Right lobe of liver (tissue), 6 donors: ENCODE results near the gene ZER1. TPM values are rescaled to one million over a fixed set of nuclear protein-coding genes. Genes with fewer than 3 reads are reported as not detected.

Experiments used
- ATAC-seq, 4 donors: fragments of 200-7000 bp; cut with Tn5 transposase; one replicate each; pipeline ENCODE4 v1.9.1; 2020; ENCODE audit warnings: mild to moderate bottlenecking in 4 of 4, moderate library complexity in 4 of 4
- DNase-seq, 3 donors: peaks; one replicate each; pipeline ENCODE4 v3.0.0-alpha.2; 2020
- H3K27ac ChIP-seq, 3 donors: fragments of 200-600 bp; one replicate each; pipeline ENCODE4 v1.8.0; 2022
- H3K27me3 ChIP-seq, 2 donors: fragments of 200-600 bp; one replicate each; pipeline ENCODE4 v1.8.0; 2022
- H3K36me3 ChIP-seq, 4 donors: fragments of 200-600 bp; sonication (generic) in 1 of 4; one replicate each; pipeline versions ENCODE4 v1.5.1 to v1.8.0; 2017 to 2022; ENCODE audit warnings: control low read depth in 1 of 4
- H3K4me1 ChIP-seq, 4 donors: fragments of 200-600 bp; sonication (generic) in 1 of 4; one replicate each; pipeline versions ENCODE4 v1.5.1 to v1.8.0; 2017 to 2022; ENCODE audit warnings: control low read depth in 1 of 4
- H3K4me3 ChIP-seq, 3 donors: fragments of 200-600 bp; one replicate each; pipeline ENCODE4 v1.8.0; 2022
- H3K9me3 ChIP-seq, 4 donors: fragments of 200-600 bp; sonication (generic) in 1 of 4; one replicate each; pipeline versions ENCODE4 v1.5.1 to v1.8.0; 2017 to 2022; ENCODE audit warnings: control low read depth in 1 of 4
- POLR2A ChIP-seq: fragments of 450-650 bp; IDR thresholded peaks from one replicate; pipeline ENCODE4 v1.6.1; 2017; ENCODE audit warnings: antibody characterized with exemption, mild to moderate bottlenecking
- WGBS: methylation state at CpG from one replicate; pipeline ENCODE4 v1.1.6; 2018; ENCODE audit warnings: low coverage, low lambda C conversion rate; ENCODE audit not compliant: insufficient coverage; ENCODE audit errors: missing lambda C conversion rate; 5-methylcytosine and 5-hydroxymethylcytosine counted together
- intact Hi-C, 2 donors: fragments of 100-400 bp; cut with DNase I; formaldehyde crosslinking; loops; one replicate each; pipeline versions ENCODE4 v1.11.2 to v1.14.1; 2022
- small RNA-seq, 2 experiments: library from RNA; depleted of rRNA; stranded (forward); fragments of <200 nt; gene quantifications; one replicate each; pipeline ENCODE3, GENCODE V24; 2016
- total RNA-seq, 6 experiments: library from RNA; depleted of rRNA in 2 of 6; stranded (reverse); fragments of >200 nt in 2 of 6; fragmentation: NEBNext Ultra II Directional in 3 of 6; extraction: Animal tissue kit (Norgen Biotek cat#: 25700) in 3 of 6; gene quantifications; one replicate each; pipeline versions ENCODE4 v1.1.0 to v1.2.4, GENCODE V29; 2016 to 2023
- TF ChIP-seq, protein P1 (sequence below), 4 donors: fragments of 200-600 bp in 3 of 4; fragments of 450-650 bp in 1 of 4; IDR thresholded peaks; one replicate each; pipeline versions ENCODE4 v1.5.1 to v1.8.0; 2016 to 2022; ENCODE audit warnings: antibody characterized with exemption in 4 of 4, mild to moderate bottlenecking in 2 of 4
- donor health status: DM: no; HTN: yes; CAD: no.
- donor health status: DM: no; HTN: no; CAD: no.
- donor health status: DM: no; HTN: no; CAD: no.
- donor health status: DM: no; HTN: yes; CAD: no.
- donor health status: DM: no; HTN: yes; CAD: no.

Gene ZER1
- total RNA-seq, 6 experiments from 2014 or later, result 13.4 to 21.8 (median 16.0) TPM

DNA sequence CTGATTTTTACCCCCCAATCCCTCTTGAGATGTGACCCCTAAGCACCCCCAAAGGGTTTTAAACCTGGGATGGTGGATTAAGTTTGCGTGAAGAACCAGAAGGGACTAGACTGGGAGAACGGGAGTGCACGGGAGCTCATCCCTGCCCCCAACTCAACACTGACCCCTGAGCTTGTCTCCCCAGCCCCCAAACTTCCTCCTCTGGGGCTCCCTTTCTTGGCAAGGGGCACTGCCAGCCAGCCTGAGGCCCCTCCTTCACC lies 87.7 kb downstream of the ZER1 start:
- ATAC-seq, result peak; percentile 1 to 11 (median 8)
- Histone ChIP-seq H3K27me3 (no peaks in the 10 kb centered on the region), H3K27ac (peak overlapping the region; percentile 85 to 89 (median 88)), H3K36me3 (no peaks in the 10 kb centered on the region), H3K4me1 (peaks cover 0 to 25% (median 7%) of the 10 kb centered on the region in 4 donors), H3K9me3 (no peaks in the 10 kb centered on the region), H3K4me3 (peak overlapping the region; percentile 62 to 74 (median 70))
- DNase-seq, result no peak
- intact Hi-C loops, result no loop called here
- WGBS, result 0% methylated on average over 3 of the region's 3 CpGs
- TF ChIP-seq, protein P1, sequence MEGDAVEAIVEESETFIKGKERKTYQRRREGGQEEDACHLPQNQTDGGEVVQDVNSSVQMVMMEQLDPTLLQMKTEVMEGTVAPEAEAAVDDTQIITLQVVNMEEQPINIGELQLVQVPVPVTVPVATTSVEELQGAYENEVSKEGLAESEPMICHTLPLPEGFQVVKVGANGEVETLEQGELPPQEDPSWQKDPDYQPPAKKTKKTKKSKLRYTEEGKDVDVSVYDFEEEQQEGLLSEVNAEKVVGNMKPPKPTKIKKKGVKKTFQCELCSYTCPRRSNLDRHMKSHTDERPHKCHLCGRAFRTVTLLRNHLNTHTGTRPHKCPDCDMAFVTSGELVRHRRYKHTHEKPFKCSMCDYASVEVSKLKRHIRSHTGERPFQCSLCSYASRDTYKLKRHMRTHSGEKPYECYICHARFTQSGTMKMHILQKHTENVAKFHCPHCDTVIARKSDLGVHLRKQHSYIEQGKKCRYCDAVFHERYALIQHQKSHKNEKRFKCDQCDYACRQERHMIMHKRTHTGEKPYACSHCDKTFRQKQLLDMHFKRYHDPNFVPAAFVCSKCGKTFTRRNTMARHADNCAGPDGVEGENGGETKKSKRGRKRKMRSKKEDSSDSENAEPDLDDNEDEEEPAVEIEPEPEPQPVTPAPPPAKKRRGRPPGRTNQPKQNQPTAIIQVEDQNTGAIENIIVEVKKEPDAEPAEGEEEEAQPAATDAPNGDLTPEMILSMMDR (IDR thresholded peaks at IDR 0.05), result no peak
- no peak for TF ChIP-seq POLR2A

DNA sequence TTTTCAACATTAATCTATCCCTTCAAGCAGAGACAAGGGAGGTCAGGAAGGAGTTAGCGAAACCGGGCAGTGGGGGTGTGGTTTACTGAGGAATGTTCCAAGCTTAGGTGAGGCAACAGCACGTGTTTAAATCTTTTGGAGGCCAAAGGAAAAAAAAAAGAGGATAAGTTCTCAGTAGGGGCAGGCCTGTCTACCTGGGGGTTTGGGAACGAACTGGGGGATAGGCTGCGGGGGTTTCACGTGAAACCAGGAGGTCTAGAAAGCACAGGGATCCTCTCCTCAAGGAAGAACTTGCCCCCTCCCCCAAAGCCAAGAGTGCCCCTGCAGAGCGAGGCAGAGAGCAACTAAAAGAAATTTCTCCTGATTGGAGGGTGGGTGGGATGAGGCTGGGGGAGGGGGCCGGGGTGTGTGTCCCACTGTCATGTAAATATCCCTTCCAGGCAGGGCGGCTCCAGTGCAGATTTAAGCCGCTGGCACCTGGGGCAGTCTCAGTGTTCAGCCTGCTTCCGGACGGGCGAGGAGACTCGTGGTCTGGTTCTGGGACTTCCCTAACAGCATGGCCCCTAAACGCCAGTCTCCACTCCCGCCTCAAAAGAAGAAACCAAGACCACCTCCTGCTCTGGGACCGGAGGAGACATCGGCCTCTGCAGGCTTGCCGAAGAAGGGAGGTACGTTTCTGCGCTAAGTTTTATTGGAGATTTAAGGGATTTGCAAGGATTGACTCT lies 88.2 kb downstream of the ZER1 start:
- H3K9me3 ChIP-seq, result no peaks in the 10 kb centered on the region
- H3K4me1 ChIP-seq, result peaks cover 0 to 25% (median 7%) of the 10 kb centered on the region in 4 donors
- peak overlapping the region; percentile 62 to 74 (median 70) for H3K4me3 ChIP-seq
- peak; percentile 67 to 75 (median 71) for DNase-seq
- no peaks in the 10 kb centered on the region for H3K36me3 ChIP-seq
- intact Hi-C loops, result no loop called here
- 2% methylated on average over 17 of the region's 21 CpGs for WGBS
- peak; percentile 49 to 61 (median 52) for ATAC-seq
- no peaks in the 10 kb centered on the region for H3K27me3 ChIP-seq
- peak overlapping the region; percentile 85 to 89 (median 88) for H3K27ac ChIP-seq
- TF ChIP-seq, protein P1 (IDR thresholded peaks at IDR 0.05), result no peak
- TF ChIP-seq POLR2A, result no peak

Small RNA genes lying within 50 kb of the gene (small RNA-seq; reads per million reads assigned to genes)
- gene RF00017 (0 reads per million in 2 experiments), gene RN7SL560P (0 reads per million in 2 experiments)

Other genes starting within 250 kb of the ZER1 start
- gene SPTAN1, start 219.3 kb downstream of the ZER1 start, total RNA-seq, result 100 to 1,000 TPM in 2 of 6 experiments, 10 to 100 TPM in 4; 74.6 to 141 (median 98.6) TPM
- 10 to 100 TPM; 11.8 to 23.9 (median 18.8) TPM for gene DYNC2I2, start 115.1 kb downstream of the ZER1 start, total RNA-seq
- 100 to 1,000 TPM in 2 of 6 experiments, 10 to 100 TPM in 4; 57.4 to 110 (median 82.6) TPM for gene SET, start 82.7 kb downstream of the ZER1 start, total RNA-seq
- gene PKN3, start 69.4 kb downstream of the ZER1 start, total RNA-seq, result 1 to 10 TPM in 5 of 6 experiments, under 1 TPM in 1; 0.81 to 4.9 (median 2.4) TPM
- gene ZDHHC12, start 47.8 kb downstream of the ZER1 start, total RNA-seq, result 10 to 100 TPM; 14.1 to 46.1 (median 22.7) TPM
- gene TBC1D13, start 15.3 kb upstream of the ZER1 start, total RNA-seq, result 10 to 100 TPM in 4 of 6 experiments, 1 to 10 TPM in 2; 7.3 to 16.0 (median 12.6) TPM
- gene ENDOG, start 46.6 kb upstream of the ZER1 start, total RNA-seq, result 10 to 100 TPM; 22.4 to 50.1 (median 41.0) TPM
- 10 to 100 TPM; 14.5 to 37.8 (median 24.5) TPM for gene SPOUT1, start 57.9 kb upstream of the ZER1 start, total RNA-seq
- 10 to 100 TPM in 4 of 6 experiments, 1 to 10 TPM in 2; 7.2 to 12.7 (median 10.4) TPM for gene KYAT1, start 110.0 kb upstream of the ZER1 start, total RNA-seq
- gene LRRC8A, start 110.2 kb upstream of the ZER1 start, total RNA-seq, result 10 to 100 TPM in 5 of 6 experiments, 1 to 10 TPM in 1; 8.6 to 46.1 (median 22.1) TPM
- gene PHYHD1, start 149.1 kb upstream of the ZER1 start, total RNA-seq, result 10 to 100 TPM; 14.0 to 69.7 (median 38.2) TPM
- gene DOLK, start 175.7 kb upstream of the ZER1 start, total RNA-seq, result 10 to 100 TPM in 2 of 6 experiments, 1 to 10 TPM in 4; 6.6 to 17.3 (median 8.4) TPM
- gene NUP188, start 175.8 kb upstream of the ZER1 start, total RNA-seq, result 10 to 100 TPM; 10.5 to 18.7 (median 15.6) TPM